ENCODE measurements around the gene PREX1. TPM values are rescaled to one million over a fixed set of nuclear protein-coding genes. Genes with fewer than 3 reads are reported as not detected.
"Not testable (repeated sequence)": the region's sequence is repeated elsewhere in the genome, so short reads cannot be mapped to it uniquely, and the experiment has no call there.

The PREX1 gene
- total RNA-seq, 1 donor from 2014 or later = 44.0 TPM

DNA sequence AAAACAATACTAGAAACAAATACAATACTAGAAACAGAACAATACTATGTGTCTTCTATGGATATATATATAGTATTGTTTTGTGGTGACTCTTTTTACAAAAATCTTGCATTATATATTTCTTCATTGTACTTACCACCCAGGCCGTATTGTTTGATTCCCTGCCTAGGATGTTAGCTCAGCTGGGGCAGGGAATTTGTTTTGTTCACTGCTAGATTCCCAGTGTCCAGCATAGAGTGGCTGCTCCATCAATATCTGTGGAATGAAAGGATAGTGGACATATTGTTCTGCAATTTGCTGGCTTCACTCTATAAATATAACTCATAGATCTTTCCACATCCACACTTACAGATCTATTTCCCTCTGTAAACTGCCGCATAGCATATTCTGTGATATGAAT, 21.5 kb upstream of the PREX1 start:
- no peak for DNase-seq (ENCODE audit: low spot score)

DNA sequence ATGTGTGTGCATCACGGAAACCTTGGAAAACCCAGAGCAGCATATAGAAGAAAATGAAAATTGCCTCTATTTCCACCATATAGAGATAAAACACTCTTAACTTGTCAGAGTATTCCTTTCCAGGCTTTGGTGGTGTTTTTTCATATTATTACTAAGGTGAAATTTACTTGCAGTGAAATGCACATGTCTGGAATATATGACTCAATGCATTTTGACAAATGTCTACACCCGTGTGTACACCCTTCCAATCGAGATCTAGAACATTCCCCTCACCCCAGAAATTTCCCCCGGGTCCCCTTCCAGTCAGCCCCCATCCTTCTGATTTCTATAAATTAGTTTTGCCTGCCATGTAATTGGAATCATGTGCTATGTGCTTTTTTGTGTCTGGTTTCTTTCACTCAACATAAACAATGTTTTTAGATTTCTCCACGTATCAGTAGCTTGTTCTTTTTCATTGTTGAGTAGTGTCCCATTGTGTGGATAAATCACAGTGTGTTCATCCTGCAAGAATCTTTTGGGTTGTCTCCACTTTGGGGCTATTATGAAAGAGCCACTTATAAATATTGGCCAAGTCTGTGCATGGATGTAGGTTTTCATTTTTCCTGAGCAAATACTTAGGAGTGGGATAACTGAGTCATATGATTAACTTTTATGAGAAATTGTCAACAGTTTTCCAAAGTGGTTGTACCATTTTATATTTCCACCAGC, 19.9 kb upstream of the PREX1 start:
- no peak for DNase-seq (ENCODE audit: low spot score)

DNA sequence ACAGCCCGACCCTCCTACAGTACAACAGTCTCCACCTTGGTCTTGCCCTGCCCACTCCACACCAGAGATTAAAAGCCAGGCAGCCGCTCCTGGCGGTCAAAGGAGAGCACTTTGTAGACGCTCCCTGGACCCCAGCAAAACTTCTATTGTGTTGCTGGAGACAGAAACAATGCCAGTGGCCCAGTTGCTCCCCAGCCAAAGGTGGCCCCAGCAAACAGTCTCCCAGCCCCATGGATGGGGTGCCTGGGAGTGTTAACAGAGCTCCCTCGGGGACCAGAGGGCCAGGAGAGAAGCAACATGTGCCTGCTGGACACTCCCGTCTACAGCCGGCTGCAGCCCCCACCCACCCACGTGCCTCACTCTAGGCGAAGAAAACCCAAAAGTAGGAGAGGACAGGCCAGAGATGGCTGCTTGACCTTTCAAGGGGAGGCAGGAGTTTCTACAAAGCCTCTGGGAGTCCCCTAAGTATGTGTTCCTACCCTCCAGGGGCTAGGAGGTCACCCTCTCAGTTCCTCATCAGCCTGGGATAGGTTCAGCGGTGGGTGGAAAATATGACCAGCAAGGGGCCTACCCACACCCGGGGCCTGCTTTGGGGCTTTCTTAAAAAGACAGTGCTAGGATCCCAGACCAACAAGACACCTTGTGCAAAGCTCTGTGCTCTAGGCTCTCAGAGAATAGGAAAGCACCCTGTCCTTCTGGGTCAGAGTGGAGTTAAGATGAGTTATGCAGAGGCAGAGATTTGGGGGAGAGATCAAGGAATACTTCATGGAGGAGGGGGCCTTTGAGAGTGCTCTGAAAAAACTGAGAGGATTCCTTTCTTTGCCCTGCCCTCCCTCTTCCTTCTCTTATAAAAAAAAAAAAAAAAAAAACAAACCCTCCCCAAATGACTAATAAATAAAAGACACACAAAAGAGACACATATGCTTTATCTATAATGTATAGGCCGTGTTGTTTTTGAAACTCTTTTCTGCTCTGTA, 19.0 kb upstream of the PREX1 start:
- no peak for DNase-seq (ENCODE audit: low spot score)

DNA sequence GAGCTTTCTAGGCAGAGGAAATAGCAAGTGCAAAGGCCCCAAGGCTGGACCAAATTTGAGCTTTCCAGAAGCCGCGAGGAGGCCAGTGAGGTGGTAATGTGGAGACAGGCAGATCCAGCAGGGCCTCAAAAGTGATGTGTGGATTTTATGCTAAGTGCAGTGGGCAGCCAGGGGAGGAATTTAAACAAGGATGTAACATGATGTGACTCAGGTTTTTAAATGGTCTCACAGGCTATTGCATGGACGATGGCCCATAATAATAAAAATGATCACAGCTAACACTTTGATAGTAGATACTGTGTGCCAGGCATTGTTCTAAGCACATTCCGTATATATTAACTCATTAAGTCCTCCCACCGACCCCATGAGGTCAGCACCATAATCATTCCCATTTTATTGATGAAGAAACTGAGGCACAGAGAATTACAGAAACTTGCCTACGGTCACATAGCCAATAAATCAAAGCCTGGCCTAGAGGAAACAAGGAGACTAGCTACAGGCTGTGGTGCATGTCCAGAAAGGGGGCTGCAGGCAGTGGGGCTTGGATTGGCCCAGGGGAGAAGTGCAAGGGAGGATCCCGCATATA, 18.0 kb upstream of the PREX1 start:
- DNase-seq (ENCODE audit: low spot score) = no peak

DNA sequence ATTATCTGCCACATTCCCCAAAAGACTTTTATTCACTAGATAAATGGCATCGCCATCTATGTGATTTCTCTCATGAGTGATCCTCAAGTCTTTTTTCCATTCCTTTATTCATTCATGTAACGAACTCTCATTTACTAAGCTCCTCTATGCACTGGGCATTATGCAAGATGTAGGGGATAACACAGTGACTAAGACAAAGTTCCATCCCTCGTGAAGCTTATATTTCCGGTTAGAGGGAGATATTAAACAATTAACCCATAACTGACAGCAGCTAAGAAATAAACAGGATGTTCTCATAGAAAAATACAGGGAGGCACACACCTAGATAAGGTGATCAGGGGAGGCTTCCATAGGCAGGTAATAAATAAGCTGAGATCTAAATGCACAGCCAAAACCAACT, 17.2 kb upstream of the PREX1 start:
- DNase-seq (ENCODE audit: low spot score) = no peak

DNA sequence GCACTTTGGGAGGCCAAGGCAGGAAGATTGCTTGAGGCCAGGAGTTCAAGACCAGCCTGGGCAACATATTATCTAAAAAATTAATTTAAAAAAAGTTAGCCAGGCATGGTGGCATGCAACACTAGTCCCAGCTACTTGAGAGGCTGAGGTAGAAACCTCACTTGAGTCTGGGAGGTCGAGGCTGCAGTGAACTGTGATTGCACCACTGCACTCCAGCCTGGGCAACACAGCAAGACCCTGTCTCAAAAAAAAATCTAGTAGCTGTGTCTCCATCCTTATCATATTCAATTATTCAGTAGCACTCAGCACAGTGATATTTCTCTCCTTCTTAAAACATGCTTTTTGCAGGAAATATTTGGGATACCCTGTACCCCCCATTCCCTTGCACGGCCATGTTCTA, 16.1 kb upstream of the PREX1 start:
- not testable (repeated sequence) for DNase-seq (ENCODE audit: low spot score)

DNA sequence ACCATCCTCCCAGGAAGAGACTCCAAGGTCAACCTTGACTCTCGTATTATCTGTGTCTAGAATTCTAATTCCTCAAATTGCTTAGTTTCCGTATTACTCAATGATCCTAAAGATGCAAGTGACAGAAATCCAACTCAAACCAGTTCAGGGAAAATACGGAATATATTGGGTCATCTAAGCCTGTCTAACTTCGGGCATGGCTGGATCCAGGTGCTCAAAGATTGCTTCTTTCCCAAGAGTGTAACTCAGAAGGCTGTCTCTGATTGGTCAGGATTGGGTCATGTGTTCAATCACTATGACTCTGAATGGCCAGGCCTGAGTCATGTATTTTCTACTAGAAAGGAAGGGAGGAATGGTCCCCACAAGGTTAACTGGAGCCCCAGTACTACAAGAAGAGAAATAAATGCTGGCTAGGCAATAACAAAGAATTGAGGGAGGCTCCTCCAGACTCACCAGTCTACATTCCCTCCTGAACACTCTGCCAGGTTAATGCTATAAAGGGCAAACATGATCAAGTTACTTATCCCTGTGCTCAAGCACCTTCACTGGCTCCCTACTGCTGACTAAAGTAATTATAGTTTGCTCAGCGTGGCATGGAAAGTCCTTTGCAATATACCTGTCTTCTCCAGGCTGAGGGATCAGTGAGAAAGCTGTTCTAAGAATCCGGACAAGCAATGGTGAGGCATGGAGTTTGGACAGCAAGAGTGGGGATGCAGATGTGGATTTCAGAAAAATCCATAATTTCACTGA, 15.4 kb upstream of the PREX1 start:
- DNase-seq (ENCODE audit: low spot score) = no peak

DNA sequence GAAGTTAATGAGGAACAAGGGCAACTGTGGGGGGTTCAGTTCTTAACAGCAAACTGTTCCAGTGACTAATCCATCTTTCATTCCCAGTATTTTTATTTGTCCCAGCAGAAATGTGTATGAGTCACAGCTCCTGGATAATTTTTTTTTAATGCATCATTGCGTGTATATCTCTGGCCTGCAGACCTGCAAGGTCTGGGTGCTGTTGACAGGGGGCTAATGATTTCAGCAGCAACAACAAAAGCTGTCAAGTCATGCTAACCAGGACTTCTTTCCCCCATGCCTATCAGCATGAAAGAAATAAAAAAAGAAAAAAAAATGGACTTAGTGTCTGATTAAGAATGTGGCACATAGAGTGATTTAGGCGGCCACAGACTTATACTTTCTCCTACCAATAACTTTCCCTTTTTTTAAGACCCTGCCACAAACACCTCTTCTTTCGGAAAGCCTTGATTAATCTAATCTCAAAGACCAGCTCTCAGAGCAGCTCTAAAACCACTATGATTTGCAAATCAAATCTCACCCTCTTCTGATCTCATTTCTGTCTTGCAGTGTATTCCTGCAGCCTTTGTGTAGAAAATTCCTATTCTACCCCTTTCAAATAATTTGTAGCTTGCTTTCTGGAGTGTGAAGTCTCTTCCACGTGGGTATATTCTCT, 14.2 kb upstream of the PREX1 start:
- no peak for DNase-seq (ENCODE audit: low spot score)

DNA sequence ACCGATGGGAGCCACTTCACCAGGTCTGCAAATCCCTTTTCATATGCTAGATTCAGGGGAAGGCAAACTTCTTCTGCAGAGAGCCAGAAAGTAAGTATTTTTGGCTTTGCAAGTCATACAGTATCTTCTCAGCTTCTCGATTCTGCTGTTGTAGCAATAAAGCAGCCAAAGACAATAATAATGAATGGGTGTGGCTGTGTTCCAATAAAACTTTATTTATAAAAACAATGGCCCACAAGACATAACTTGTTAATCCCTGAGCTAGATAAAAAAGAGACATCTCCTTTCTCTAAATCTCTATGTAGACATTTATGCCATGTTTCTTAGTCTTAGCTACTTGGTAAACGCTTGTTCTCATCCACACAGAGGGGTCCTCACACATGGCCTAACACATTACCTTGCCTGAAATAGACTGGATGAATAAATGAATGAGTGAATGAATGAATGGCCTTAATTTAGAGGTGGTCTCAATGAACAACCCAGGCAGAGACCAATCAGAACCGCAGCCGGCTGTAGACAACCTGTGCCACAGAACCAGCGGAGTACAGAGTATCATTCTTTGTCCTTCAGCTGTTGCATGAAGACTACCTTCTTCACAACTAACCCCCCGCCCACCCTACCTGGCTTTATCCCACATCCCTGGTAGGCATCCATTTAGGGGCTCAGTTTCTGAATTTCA, 13.5 kb upstream of the PREX1 start:
- no peak for DNase-seq (ENCODE audit: low spot score)

DNA sequence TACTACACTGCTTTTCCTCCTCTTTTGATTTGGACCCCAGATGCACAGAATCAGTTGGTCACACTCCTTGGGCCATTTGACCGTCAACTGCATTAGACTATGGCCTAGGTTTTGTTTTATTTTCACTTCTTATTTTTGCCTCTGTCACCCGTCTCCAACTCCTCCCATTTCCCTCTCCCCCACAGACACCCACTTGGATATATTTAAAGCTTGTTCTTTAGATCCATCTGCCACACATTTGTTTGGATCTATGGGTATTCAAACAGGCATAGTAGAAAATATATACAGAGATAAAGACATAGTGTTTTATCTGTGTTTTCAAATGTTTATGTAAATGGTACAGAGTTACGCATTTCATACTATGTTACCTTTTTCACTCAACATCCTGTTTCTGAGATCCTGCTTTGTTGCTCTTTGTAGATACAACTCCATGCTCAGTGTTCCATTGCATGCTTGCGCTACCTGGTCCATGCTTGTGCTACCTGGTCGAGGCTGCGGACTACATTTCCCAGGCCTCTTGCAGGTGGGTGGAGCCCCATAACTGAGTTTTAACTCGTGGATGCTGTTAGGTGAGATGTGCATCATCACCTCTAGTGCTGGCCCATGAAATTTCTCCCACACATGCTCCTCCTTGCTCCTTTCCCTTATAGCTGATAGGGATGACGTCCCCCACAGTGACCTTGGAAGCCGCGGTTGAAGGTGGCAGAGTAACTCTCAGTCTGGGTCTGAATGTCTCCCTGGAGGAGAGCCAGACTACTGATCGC, 11.5 kb upstream of the PREX1 start:
- DNase-seq (ENCODE audit: low spot score) = no peak

DNA sequence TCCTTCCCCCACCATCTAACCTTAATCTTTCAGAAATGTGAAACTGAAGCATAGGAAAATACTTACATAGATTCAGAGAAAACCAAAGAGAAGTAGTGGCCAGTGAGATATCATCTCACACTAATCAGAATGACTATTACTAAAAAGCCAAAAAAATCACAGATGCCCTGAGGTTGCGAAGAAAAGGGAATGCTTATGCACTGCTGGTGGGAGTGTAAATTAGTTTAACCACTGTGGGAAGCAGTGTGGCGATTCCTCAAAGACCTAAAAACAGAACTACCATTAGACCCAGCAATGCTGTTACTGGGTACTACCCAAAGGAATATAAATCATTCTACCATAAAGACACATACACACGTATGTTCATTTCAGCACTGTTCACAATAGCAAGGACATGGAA, 9.2 kb upstream of the PREX1 start:
- DNase-seq (ENCODE audit: low spot score) = no peak

DNA sequence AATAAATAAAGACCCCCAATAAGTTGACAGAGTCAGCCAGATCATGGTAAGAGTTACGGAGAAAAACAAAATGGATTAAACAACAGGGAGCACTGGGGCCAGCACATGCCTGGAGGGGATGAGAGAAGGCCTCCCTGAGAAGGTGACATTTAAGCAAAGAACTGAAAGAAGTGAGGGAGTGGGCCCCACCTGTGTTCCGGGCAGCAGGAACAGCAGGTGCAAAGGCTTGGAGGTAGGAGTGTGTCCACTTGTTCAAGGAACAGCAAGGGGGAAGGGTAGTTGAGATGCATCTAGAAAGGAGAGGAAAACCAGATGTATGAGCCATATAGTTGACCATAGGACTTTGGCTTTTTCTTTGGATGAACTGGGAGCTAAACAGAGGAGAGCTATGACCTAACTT, 7.6 kb upstream of the PREX1 start:
- DNase-seq (ENCODE audit: low spot score) = no peak

DNA sequence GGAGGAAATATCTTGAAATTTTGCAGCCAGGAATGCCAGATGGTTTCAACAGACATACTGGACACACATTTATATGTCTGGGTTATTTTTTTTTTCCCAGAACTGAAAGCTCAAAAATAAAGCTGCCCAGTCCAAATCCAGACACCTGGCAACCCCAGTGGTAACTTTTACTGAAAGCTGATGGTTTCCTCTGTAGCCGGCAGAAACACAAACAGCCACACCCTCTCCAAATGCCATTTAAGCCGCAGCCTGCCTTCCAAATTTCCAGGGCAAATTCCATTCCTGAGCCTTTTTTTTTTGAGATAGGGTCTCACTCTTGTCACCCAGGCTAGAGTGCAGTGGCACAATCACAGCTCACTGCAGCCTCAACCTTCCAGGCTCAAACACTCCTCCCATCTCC, 6.5 kb upstream of the PREX1 start:
- no peak for DNase-seq (ENCODE audit: low spot score)

DNA sequence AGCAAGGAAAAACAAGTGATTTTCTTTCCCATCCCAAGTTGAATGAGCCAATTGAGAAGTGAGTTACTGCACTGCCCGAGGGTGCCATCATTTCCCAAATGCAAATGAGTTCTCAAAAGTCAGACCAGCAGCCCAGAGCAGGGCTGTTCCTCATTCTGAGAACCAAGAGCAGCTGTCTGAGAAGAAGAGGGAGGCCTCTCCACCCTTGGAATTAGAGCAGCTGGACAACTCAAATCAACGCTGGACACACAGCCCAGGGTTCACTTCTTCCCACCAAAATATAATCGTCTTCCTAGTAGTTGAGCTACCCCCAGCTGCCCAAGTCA, 4.6 kb upstream of the PREX1 start:
- DNase-seq (ENCODE audit: low spot score) = no peak

DNA sequence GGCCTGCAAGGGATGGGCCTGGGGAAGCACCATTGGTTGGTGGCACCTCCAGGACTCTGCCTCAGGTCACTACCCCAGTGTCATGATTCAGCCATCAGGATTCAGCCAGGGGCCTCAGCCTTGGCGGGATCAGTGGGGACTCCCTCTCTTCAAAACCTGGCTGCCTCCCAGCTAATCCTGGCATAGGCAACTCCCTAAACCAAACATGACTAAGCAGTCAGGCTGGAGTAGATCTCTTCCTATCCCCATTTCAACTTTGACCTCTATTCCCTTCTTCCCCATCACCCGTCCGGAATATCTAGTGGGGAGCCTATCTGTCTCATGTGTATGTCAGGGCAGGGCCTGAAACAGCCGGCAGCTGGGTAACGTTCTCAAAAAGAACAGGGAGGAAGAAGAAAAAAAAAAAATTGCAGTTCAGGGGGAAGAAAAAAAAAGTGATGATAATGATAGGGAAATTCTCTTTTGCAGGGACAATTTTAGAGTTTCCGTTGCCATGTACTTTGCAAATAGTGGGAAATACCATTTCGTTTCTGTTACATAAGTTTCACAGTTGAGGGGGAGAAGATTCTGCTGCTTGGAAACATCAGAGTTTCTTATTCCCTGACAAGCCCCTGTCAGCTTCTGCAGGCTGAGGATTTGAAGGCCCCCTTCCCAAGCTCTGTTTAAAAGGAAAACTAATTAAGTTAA, 4.1 kb upstream of the PREX1 start:
- no peak for DNase-seq (ENCODE audit: low spot score)

DNA sequence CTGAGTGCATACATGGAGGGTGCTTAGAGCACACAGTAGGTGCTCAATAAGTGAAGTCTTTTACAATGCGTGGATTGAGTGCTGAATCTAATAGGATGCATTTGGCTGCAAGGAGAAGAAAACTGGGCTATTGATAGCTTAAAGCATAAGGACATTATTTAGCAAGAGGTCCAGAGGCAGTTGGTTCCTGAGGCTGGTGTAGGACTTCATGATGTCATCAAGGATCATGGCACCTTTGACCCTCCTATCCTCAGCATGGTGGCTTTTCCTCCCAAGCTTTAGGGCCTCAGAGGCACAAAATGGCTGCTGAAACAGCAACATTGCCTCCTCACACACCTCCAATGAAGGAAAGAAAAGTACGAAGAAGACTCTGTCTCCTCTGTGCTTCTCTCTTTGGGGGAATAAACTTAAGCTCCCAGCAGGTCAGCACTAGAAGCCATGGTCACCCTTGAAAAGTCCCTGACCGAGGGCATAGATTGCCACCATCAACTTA, 3.1 kb upstream of the PREX1 start:
- no peak for DNase-seq (ENCODE audit: low spot score)

DNA sequence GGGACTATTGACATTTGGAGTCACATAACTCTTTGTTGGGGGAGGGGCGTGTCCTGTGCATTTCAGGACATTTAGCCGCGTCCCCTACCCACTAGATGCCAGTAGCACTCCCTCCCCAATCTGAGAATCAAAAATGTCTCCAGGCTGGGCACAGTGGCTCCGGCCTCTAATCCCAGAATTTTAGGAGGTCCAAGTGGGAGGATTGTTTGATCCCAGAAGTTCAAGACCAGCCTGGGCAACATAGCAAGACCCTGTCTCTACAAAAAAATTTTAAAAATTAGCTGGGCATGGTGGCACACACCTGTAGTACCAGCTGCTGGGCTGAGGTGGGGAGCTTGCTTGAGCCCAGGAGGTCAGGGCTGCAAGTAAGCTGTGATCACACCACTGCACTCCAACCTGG, 2.1 kb upstream of the PREX1 start:
- DNase-seq (ENCODE audit: low spot score) = no peak

DNA sequence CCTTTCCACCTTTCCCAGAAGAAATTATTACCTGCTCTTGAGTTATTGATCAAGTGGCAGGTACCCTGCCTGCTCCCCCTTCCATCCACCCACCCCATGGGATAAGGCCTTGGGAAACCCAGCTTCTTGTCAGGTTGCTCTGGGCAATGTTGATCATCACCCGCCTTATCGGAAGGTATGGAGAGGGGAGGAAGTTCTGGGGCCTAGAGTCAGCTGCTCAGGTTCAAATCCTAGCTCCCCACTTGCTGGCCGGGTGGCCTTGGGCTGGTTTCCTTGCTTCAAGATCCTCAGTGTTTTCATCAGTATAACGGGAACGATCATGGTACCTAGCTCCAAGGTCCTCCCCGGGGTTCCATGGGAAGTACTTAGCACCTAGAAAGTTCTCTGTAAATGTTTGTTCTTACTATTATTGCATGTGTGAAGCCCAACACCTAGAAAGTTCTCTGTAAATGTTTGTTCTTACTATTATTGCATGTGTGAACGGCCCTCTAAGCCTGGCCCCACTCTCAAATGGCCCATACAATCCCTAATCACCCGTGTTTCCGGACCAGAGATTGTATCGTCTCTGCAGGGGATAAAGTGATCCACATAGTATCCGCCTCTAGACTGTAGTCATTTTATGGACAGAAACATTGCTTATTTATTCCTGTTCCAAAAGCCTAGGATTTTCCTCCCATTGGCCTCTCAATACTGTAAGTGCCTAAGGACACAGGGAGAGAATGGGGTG, 1.1 kb upstream of the PREX1 start:
- no peak for DNase-seq (ENCODE audit: low spot score)
